ENCODE data around the gene NIF3L1. TPM values are rescaled to one million over a fixed set of nuclear protein-coding genes. Genes with fewer than 3 reads are reported as not detected.

NIF3L1 gene
- polyA plus RNA-seq, 2 of the 4 experiments (the other 2 are of a cell fraction): 49.5 to 103 TPM

- Histone ChIP-seq H3K27ac (peak overlapping the region; percentile 91 to 97), H3K4me3 (peak overlapping the region; percentile 77), H3K9me3 (no peaks in the 10 kb centered on the region), H3K4me2 (peak overlapping the region; percentile 90), H3K4me1 (peaks cover 44% of the 10 kb centered on the region)
- ATAC-seq (peak; percentile 5 to 30; a peak in 5 of 6 replicates), DNase-seq (ENCODE audit: low read depth in 1 of 2, low spot score in 1 of 2) (peak in 1 of 2 experiments; percentile 39), FAIRE-seq (no peak)
- WGBS (ENCODE audit: missing lambda C conversion rate): 1% methylated on average over 19 of the region's 19 CpGs
- TF ChIP-seq FOSL2 (IDR thresholded peaks at IDR 0.05): no peak
- TF ChIP-seq FOSL2 (CRISPR knock-in tag; IDR thresholded peaks at IDR 0.05): no peak
- no peak for TF ChIP-seq MAFK (IDR thresholded peaks at IDR 0.05; ENCODE audit: partially characterized antibody)
- no peak for TF ChIP-seq USF2 (IDR thresholded peaks at IDR 0.05)
- TF ChIP-seq EHF (CRISPR knock-in tag; IDR thresholded peaks at IDR 0.05): no peak
- no peak for TF ChIP-seq POLR2AphosphoS2 (conservative IDR thresholded peaks at IDR 0.05; ENCODE audit: low read length)
- no peak for TF ChIP-seq TP53 (CRISPR knock-in tag; IDR thresholded peaks at IDR 0.05)
- TF ChIP-seq MYC (IDR thresholded peaks at IDR 0.05; ENCODE audit: borderline replicate concordance, low read length): no peak; the same call in 1 of the 2 replicates
- no peak for TF ChIP-seq REST (IDR thresholded peaks at IDR 0.05)
- TF ChIP-seq HDAC2 (IDR thresholded peaks at IDR 0.05): no peak
- no peak for TF ChIP-seq KDM5A (IDR thresholded peaks at IDR 0.05)
- no peak for TF ChIP-seq ATOH8 (CRISPR knock-in tag; IDR thresholded peaks at IDR 0.05; ENCODE audit: low read depth)
- TF ChIP-seq HOXB13 (CRISPR knock-in tag; IDR thresholded peaks at IDR 0.05; ENCODE audit: low read depth): no peak
- no peak for TF ChIP-seq RARB (CRISPR knock-in tag; IDR thresholded peaks at IDR 0.05)
- TF ChIP-seq JUN (IDR thresholded peaks at IDR 0.05): no peak
- CTCF ChIA-PET: interaction anchor here (0.6 to 2.1 kb wide), 9 partner anchors 9 to 368 kb away, joined by 3 to 12 read pairs (median 3); no protein-coding TSS in a partner anchor
- POLR2A ChIA-PET: interaction anchor here (0.6 to 2.4 kb wide), 19 partner anchors 8 to 286 kb away, joined by 3 to 27 read pairs (median 6); partner anchors contain the start of genes BZW1, NIF3L1 and PPIL3
These were observed 25.4 kb upstream of the NIF3L1 start for GRCh38 chr2:200863782-200864175.

DNA sequence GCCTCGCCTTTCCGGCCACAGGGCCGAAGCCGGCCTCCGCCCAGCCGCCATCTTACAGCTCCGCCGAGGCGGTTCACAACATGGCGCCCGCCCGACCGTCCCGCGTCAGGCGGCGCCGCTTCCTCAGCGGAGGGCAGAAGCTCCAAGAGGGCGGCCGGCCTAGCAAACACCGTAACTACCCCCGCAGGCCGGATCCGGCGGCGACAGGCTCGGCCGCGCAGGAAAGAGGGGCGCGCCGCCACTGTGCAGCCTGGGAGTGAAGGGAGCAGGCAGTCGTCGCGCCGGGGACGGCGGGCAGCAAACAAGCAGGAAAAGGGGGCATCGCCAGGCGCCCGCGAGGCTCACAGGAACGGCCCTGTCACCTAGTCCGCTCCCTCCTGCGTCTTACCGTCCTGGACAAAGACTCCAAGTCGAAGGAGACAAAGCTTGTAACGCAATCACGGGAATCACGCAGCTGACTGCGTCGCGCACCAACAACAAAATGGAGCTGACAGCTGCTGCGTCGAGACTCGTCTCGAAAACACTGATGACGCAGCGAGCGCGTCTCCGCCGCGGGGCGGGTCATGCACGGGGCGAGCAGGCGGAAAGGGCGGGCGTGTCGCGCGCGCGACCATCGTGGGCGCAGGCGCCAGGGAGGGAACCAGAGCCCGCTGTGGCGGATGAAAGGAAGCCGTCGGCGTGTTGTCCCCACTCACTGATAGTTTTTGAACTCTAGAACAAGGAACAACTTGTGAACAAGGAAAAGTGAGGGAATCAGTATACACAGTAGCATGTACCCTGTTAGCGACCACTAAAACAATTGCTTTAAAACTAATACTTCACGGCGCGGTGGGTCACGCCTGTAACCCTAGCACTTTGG, 24.8 kb upstream of the NIF3L1 start, which contains the start of gene CLK1:
Gene CLK1, minus strand, starts transcription at position 483 of the 859 bp plus-strand sequence. CDS start 2,796 bp downstream, outside the sequence.
- WGBS (ENCODE audit: missing lambda C conversion rate): 3% methylated on average over 23 of the region's 89 CpGs
- peak within 1 kb of the TSS; percentile 91 to 97 for H3K27ac ChIP-seq
- ATAC-seq: peak; percentile 90
- H3K9me3 ChIP-seq: no peaks in the 10 kb centered on the region
- H3K4me2 ChIP-seq: peak within 1 kb of the TSS; percentile 90
- DNase-seq (ENCODE audit: low read depth in 1 of 2, low spot score in 1 of 2): peak; percentile 80 to 92
- no peak for FAIRE-seq
- peak within 1 kb of the TSS; percentile 77 for H3K4me3 ChIP-seq
- H3K4me1 ChIP-seq: peaks cover 38% of the 10 kb centered on the region
- ChIA-PET CTCF (interaction anchor here (0.6 to 2.1 kb wide), 11 partner anchors 9 to 368 kb away, joined by 3 to 12 read pairs (median 3); partner anchors contain the start of gene BZW1), POLR2A (interaction anchor here (0.6 to 2.4 kb wide), 22 partner anchors 8 to 286 kb away, joined by 3 to 27 read pairs (median 6); partner anchors contain the start of genes BZW1, NIF3L1 and PPIL3)
- TF ChIP-seq BHLHE40 (IDR thresholded peaks at IDR 0.05; ENCODE audit: low read depth, low read length): 0 out of 2 replicates have a peak, but pooled peaks have one; percentile 22
- TF ChIP-seq, protein P1, sequence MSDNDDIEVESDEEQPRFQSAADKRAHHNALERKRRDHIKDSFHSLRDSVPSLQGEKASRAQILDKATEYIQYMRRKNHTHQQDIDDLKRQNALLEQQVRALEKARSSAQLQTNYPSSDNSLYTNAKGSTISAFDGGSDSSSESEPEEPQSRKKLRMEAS (IDR thresholded peaks at IDR 0.05): peak; percentile 92
- no peak for TF ChIP-seq FOXS1 (CRISPR knock-in tag; IDR thresholded peaks at IDR 0.05)
- TF ChIP-seq RCOR1 (IDR thresholded peaks at IDR 0.05; ENCODE audit: low read depth, low read length): no peak
- peak; percentile 71; the same call in 1 of the 2 replicates for TF ChIP-seq PHF8 (IDR thresholded peaks at IDR 0.05; ENCODE audit: borderline replicate concordance, low read depth)
- TF ChIP-seq MYC (IDR thresholded peaks at IDR 0.05; ENCODE audit: borderline replicate concordance, low read length): no peak
- peak; percentile 61; the same call in 1 of the 2 replicates for TF ChIP-seq ATOH8 (CRISPR knock-in tag; IDR thresholded peaks at IDR 0.05; ENCODE audit: low read depth)
- TF ChIP-seq ELK1 (IDR thresholded peaks at IDR 0.05; ENCODE audit: low read depth, low read length): no peak
- peak; percentile 57 for TF ChIP-seq KDM5A (IDR thresholded peaks at IDR 0.05)
- peak in 1 of 2 experiments; percentile 42; a peak in 1 of 4 replicates for TF ChIP-seq CEBPB (IDR thresholded peaks at IDR 0.05)
- TF ChIP-seq BCL3 (IDR thresholded peaks at IDR 0.05): peak; percentile 87; the same call in 2 of the 3 replicates
- TF ChIP-seq PBX3 (IDR thresholded peaks at IDR 0.05): peak; percentile 50; the same call in 1 of the 2 replicates
- peak; percentile 90 for TF ChIP-seq JUN (IDR thresholded peaks at IDR 0.05)

Data from A549 (cell line).